Effector memory CD8-positive, alpha-beta T cell (primary cell): ENCODE results near the gene PAQR7.

Source experiments
- ATAC-seq: fragments of 150-1000 bp; cut with Tn5 transposase; replicated peaks from 2 replicates; pipeline ENCODE4 v1.10.0; 2021; ENCODE audit warnings: mild to moderate bottlenecking, moderate library complexity
- DNase-seq, 3 experiments: peaks; one replicate each; pipeline ENCODE4 v3.0.0; 2021
- H3K27ac Mint-ChIP-seq, 2 donors: one replicate each; pipeline ENCODE4 v1.8.0; 2022; ENCODE audit warnings: mild to moderate bottlenecking in 2 of 2, mixed read lengths in 2 of 2, moderate library complexity in 2 of 2
- H3K27me3 Mint-ChIP-seq, 2 donors: one replicate each; pipeline ENCODE4 v1.8.0; 2022; ENCODE audit warnings: mixed read lengths in 2 of 2
- H3K36me3 Mint-ChIP-seq: one replicate; pipeline ENCODE4 v1.8.0; 2022; ENCODE audit warnings: mild to moderate bottlenecking, moderate library complexity, mixed read lengths; ENCODE audit not compliant: insufficient read depth
- H3K4me1 Mint-ChIP-seq, 2 donors: one replicate each; pipeline ENCODE4 v1.8.0; 2022; ENCODE audit warnings: low read depth in 2 of 2, mixed read lengths in 2 of 2
- H3K4me3 Mint-ChIP-seq, 2 donors: one replicate each; pipeline ENCODE4 v1.8.0; 2022; ENCODE audit warnings: mild to moderate bottlenecking in 2 of 2, mixed read lengths in 2 of 2, moderate library complexity in 2 of 2
- H3K9me3 Mint-ChIP-seq, 2 donors: one replicate each; pipeline ENCODE4 v1.8.0; 2022; ENCODE audit warnings: mixed read lengths in 2 of 2

The PAQR7 gene

DNA sequence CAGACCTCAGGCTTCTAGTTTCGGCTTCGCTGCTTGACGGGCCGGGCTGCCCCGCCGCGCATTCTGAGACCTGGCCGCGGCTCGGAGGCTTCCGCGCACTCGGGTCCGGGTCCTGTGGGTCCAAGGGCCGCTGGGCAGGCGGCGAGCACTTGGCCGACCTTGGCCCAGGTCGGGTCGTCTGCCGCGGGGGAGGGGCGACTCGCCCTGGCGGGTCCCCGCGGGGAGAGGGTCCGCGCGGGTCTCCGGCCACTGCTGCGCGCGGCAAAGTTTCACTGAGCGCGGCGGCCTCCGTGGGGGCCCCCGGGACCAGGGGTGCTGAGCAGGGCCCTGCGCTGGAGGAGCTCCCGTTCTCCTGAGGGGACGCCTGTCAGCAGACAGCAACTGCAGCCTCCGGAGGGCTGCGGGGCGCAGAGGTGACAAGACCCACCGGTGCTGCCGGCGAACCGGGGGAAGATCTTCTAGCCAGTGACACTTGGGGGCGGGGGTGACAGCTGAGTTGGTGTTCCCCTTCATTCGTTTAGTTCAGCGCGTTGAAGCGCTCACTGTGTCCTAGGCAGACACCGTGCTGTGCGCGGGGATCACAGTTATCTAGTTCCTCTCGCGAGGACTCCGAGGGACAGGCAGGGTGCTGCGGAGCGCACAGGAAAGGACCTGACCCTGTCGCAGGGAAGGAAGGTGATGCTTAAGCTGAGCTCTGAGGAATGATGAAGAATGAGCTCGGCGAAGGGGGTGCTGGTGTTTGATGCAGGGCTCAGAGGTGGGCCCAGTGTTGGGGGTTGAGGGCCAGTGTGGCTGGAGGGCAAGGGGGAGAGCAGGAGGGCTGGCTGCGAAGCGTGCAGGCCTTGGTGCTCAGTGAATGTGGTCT lies 55.0 kb downstream of the PAQR7 start:
- peak; percentile 62 for ATAC-seq
- H3K27me3 Mint-ChIP-seq = no peaks in the 10 kb centered on the region
- peak overlapping the region; percentile 90 to 93 for H3K4me3 Mint-ChIP-seq
- H3K9me3 Mint-ChIP-seq = no peaks in the 10 kb centered on the region
- peak overlapping the region; percentile 94 to 96 for H3K27ac Mint-ChIP-seq
- peaks cover 23 to 34% of the 10 kb centered on the region in 2 donors for H3K4me1 Mint-ChIP-seq
- peaks cover 26% of the 10 kb centered on the region for H3K36me3 Mint-ChIP-seq
- peak; percentile 65 to 72 (median 67) for DNase-seq

DNA sequence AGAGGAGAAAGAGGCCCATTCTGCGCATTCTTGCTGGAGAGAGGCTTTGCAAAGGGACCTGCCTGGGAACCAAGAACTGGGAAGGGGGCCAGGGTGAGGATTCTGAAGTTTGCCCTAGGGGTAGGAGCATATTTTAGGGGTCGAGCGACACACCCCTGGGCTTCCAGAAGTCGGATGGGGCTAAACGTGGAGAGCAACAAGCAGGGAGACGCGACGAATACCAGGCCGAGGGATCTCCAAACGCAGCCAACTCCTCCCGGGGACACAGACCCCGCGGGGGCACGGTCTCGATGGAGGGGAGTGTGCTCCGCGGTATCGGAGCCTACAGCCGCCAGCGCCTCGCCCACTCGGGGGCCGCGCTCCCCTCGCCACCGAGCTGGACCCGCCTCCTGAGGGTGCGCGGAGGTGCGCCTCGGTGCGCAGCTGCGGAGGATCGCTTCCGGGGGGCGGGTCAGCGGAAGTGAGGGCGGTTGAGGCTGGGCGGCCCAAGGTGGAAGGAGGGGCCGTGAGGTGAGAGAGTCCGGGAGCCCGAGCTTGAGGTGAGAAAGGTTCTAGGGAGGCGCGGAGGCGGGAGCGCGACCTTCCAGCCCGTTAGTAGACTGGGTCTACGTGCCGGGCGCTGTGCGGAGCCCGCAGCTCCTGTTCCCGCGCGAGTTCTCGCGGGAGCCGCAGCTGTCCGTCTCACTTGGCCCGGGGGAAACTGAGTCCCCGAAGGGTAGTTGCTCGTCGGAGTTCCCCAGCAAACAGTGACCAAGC lies 55.8 kb downstream of the PAQR7 start, which contains the start of gene MTFR1L:
Gene MTFR1L, plus strand, starts transcription at position 464 of the 756 bp plus-strand sequence. CDS start 3,151 bp downstream, outside the sequence.
- DNase-seq (peak; percentile 89 to 92 (median 92)), ATAC-seq (peak; percentile 85)
- H3K4me1 Mint-ChIP-seq = peaks cover 23 to 34% of the 10 kb centered on the region in 2 donors
- H3K4me3 Mint-ChIP-seq = peak within 1 kb of the TSS; percentile 90 to 93
- H3K27me3 Mint-ChIP-seq = no peaks in the 10 kb centered on the region
- H3K9me3 Mint-ChIP-seq = no peaks in the 10 kb centered on the region
- peak within 1 kb of the TSS; percentile 94 to 96 for H3K27ac Mint-ChIP-seq
- peaks cover 28% of the 10 kb centered on the region for H3K36me3 Mint-ChIP-seq

DNA sequence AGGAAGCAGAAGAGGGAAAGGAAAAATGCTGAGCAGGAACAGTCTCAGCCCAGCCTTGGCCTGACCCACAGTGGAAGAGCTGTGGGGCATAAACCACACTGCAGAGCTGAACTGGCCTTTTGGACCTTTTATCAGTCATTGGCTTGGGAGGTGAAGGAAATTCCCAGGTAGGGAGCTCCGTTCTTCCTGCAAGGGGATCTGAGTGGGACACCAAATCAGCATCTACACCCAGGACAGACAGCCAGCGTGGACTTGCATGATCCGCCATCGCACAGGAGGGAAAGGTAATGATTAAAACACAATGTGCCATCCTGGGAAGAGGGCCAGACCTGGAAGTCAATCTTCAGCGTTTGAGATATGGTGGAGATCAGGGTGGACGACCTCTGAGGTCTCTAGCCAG lies 56.9 kb downstream of the PAQR7 start:
- DNase-seq (no peak), ATAC-seq (no peak)
- Mint-ChIP-seq H3K36me3 (peaks cover 28% of the 10 kb centered on the region), H3K27ac (peak overlapping the region in 1 of 2 donors; percentile 94), H3K27me3 (no peaks in the 10 kb centered on the region), H3K4me1 (peaks cover 23 to 34% of the 10 kb centered on the region in 2 donors), H3K4me3 (peak overlapping the region; percentile 90 to 93), H3K9me3 (no peaks in the 10 kb centered on the region)

DNA sequence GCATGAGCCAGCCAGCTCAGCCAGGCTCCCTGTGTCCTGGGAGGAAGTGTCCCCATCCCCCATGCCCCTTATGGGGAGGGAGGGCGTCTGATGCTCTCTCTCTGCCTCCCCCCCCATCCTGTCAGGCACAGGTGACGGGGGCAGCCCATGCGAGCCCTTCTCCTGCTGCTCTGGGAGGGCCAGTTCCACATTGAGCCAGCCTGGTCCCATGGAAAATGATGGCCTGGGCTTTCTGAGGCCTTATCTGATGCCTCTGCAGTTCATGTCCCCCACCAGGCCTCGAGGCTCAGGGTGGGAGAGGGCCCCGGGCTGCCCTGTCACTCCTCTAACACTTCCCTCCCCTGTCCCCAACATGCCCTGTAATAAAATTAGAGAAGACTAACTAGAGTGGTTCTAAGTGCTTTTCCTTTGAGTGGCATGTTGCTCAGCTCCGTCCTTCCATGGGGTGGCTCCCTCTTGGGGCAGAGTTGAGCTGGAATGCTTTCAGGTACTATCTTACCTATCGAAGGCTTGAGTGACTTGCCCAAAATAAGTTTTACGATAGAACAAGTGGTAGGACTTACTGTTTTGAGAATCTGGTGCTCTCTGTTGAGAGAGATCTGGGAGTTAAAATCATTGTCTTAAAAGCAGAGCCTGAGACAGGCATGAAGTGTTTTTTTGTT lies 57.5 kb downstream of the PAQR7 start:
- Mint-ChIP-seq H3K9me3 (no peaks in the 10 kb centered on the region), H3K27me3 (no peaks in the 10 kb centered on the region), H3K4me3 (peak overlapping the region; percentile 90 to 93), H3K27ac (peak overlapping the region in 1 of 2 donors; percentile 57), H3K4me1 (peaks cover 23 to 34% of the 10 kb centered on the region in 2 donors), H3K36me3 (peaks cover 28% of the 10 kb centered on the region)
- ATAC-seq = no peak
- DNase-seq = no peak

DNA sequence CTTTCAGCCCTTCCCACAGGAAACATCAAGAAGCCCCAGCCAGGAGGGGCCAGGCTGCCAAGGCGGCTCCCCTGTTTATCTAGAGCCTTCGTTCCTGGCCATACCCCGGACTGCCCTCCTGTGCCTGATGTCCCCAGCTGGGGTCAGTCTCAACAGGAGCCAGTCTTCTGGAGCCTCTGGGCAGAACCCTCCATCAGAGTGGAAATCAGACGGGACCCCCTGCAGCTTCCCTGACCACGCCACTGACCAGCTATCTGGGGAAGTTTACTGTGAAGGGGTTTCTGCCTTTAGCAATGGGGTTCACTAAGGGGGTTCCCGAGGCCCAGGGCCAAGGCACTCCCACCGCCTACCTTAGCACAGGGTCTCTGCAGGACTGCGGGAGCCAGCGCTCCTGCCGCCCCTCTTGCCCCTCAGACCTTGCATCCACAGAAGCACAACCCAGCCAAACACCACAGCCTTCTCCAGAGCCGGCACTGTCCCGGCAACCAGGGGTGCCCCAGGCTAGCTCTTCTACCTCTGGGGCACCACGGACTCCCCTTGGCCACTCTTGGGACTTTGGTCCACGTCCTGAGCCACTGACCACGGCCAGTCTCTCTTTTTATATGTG lies 59.3 kb downstream of the PAQR7 start:
- peak overlapping the region in 1 of 2 donors; percentile 54 for H3K27ac Mint-ChIP-seq
- no peaks in the 10 kb centered on the region for H3K27me3 Mint-ChIP-seq
- no peaks in the 10 kb centered on the region for H3K9me3 Mint-ChIP-seq
- ATAC-seq = no peak
- peaks cover 14 to 23% of the 10 kb centered on the region in 2 donors for H3K4me1 Mint-ChIP-seq
- H3K36me3 Mint-ChIP-seq = peaks cover 23% of the 10 kb centered on the region
- no peak for DNase-seq
- H3K4me3 Mint-ChIP-seq = no peak overlapping the region

DNA sequence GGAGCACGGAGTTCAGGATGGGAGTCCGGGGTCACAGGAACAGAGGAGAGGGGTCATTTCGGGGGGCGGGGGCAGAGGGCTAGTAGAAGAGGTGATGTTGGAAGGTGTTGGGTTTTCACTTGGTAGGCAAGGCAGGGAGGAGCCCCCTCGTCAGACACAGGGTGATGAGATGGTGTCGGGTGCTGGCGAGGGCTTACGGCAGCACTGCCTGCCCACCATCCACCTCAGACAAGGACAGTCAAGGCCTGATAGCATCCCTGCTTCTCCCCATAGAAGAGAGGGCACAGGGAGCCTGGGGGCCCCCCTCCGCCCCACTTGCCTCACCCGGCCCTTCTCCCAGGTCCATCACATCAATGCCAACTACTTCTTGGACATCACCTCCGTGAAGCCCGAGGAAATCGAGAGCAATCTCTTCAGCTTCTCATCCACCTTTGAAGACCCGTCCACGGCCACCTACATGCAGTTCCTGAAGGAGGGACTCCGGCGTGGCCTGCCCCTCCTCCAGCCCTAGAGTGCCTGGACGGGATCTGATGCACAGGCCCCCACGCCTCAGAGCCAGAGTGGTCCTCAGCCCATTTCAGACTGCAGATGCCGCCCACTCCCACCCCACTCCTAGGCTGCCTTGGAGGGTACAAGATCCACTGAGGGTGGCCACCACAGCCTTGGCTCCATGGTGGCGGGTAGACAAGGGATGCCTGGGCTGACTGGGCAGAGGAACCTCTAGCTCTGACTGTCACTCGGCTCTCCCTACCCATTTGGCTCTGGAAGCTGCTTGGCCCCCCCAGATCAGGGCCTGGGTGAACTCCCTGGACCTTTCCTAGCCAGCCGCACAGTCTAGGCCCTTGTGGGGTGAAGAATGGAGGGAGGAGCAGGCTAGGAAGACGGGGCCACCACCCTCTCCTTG lies 60.0 kb downstream of the PAQR7 start:
- DNase-seq = no peak
- Mint-ChIP-seq H3K4me1 (peaks cover 11 to 20% of the 10 kb centered on the region in 2 donors), H3K9me3 (no peaks in the 10 kb centered on the region), H3K27ac (no peak overlapping the region), H3K4me3 (no peak overlapping the region), H3K27me3 (no peaks in the 10 kb centered on the region), H3K36me3 (peaks cover 16% of the 10 kb centered on the region)
- ATAC-seq = no peak

DNA sequence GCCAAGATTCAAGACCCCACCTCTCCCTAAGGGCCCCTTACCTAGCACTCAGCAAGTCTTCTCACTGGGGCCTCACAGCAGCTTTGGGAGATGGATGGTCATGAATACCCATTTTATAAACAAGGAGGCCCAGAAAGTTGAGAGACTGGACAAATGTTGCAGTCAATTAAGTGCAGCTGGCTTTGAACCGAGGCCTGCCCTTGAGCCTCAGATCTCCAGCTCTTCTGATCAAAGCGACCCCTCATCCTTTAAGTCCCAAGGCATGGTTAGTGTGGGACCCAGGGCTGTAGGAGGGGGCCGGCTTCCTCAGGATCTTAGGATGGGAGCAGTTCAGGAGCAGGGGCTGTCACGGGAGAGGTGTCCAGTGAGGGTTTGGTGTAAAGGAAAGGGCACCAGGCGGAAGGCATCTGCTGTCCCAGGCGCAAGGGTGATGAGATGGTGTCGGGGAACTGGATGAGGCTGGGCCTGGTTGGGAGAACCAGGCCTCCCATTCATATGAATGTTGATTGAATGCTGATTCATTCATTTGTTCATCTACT lies 60.9 kb downstream of the PAQR7 start:
- H3K27ac Mint-ChIP-seq = no peak overlapping the region
- ATAC-seq (no peak), DNase-seq (no peak)
- peaks cover 9% of the 10 kb centered on the region for H3K36me3 Mint-ChIP-seq
- peaks cover 14 to 19% of the 10 kb centered on the region in 2 donors for H3K4me1 Mint-ChIP-seq
- H3K27me3 Mint-ChIP-seq = no peaks in the 10 kb centered on the region
- no peak overlapping the region for H3K4me3 Mint-ChIP-seq
- H3K9me3 Mint-ChIP-seq = no peaks in the 10 kb centered on the region

DNA sequence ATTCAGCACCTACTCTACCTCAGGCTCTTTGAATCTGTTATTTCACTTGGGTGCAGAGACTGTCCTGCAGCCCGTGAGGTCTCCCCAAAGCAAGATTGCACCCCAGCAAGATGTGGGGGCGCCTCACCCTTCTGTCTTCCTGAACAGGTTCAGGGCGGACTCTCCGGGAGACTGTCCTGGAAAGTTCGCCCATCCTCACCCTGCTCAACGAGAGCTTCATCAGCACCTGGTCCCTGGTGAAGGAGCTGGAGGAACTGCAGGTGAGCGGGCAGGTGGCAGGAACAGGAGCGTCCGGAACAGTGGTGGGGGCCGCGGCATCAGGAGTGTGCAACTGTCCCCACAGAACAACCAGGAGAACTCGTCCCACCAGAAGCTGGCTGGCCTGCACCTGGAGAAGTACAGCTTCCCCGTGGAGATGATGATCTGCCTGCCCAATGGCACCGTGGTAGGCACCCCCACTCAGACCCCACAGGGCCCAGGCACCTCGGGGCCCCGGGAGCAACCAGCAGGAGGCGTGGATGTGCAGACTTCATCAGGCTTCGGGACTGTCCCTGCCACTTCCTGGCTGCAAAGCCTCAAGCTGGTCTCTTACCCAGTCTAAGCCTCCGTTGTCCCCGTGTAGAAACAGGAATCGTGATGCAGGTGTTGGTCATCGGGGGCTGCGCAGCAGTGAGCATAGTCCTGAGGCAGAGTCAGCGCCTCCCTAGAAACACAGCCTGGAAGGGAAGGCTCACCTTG lies 61.6 kb downstream of the PAQR7 start:
- no peaks in the 10 kb centered on the region for H3K9me3 Mint-ChIP-seq
- H3K27me3 Mint-ChIP-seq = no peaks in the 10 kb centered on the region
- H3K4me1 Mint-ChIP-seq = peaks cover 11 to 13% of the 10 kb centered on the region in 2 donors
- H3K36me3 Mint-ChIP-seq = peaks cover 2% of the 10 kb centered on the region
- ATAC-seq (no peak), DNase-seq (no peak)
- no peak overlapping the region for H3K4me3 Mint-ChIP-seq
- no peak overlapping the region for H3K27ac Mint-ChIP-seq

DNA sequence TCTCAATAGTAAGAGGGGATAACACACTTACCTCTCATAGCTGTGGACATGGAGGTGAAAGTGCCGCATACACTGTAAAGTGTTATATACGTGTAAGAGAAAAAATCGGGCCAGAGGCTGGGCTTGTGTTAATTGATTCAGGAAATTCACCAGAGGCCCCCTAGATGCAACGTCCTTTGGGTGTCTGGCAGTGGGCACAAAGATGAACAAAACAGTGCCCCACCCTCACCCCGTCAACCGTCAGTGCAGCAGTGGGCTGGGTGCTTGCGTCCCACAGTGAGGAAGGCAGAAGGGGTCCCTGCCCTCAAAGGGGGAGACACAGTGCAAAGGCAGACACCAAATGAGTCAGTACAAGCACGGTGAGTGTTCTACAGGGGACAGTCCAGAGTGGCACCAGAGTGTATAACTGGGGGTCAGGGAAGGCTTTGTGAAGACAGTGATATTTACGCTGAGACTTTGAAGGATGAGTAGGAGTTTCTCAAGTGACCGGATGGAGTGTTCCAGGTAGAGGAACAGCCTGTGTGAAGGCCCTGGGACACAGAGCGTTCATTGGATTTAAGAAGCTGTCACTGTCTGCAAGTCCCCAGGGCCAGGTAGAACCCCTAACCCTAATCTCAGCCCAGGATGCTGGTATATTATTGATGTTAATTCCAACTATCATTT lies 62.3 kb downstream of the PAQR7 start:
- H3K36me3 Mint-ChIP-seq = peaks cover 2% of the 10 kb centered on the region

More for the DNA sequence above, 62.3 kb downstream of the PAQR7 start:
- no peak for DNase-seq
- H3K4me1 Mint-ChIP-seq = peaks cover 6 to 8% of the 10 kb centered on the region in 2 donors
- no peaks in the 10 kb centered on the region for H3K9me3 Mint-ChIP-seq
- no peak overlapping the region for H3K4me3 Mint-ChIP-seq
- H3K27me3 Mint-ChIP-seq = no peaks in the 10 kb centered on the region
- no peak for ATAC-seq
- H3K27ac Mint-ChIP-seq = peak overlapping the region in 1 of 2 donors; percentile 67
